CD14-positive monocyte (primary cell): Measurements from ENCODE around the gene SPAG8. TPM values are rescaled to one million over a fixed set of nuclear protein-coding genes. Genes with fewer than 3 reads are reported as not detected.

Experiments used
- DNase-seq, 3 donors: peaks; one replicate each; pipeline ENCODE4 v3.0.0-alpha.2; 2011 to 2022
- H2AFZ ChIP-seq: 2 replicates; pipeline ENCODE4 v1.6.0; 2012; ENCODE audit warnings: mild to moderate bottlenecking, low read depth, low read length, inconsistent platforms; ENCODE audit not compliant: insufficient read depth, poor library complexity, severe bottlenecking
- H3K27ac ChIP-seq, 2 donors: 1 replicate in 1 of 2; 2 replicates in 1 of 2; pipeline ENCODE4 v1.5.1; 2012 to 2013; ENCODE audit warnings: low read length in 2 of 2, control low read depth in 1 of 2, inconsistent platforms in 1 of 2, low read depth in 1 of 2, mild to moderate bottlenecking in 1 of 2
- H3K27me3 ChIP-seq, 2 donors: one replicate each; pipeline versions ENCODE4 v1.6.0 to v1.6.1; 2011 to 2013; ENCODE audit warnings: low read length in 2 of 2; ENCODE audit not compliant: control insufficient read depth in 2 of 2, insufficient read depth in 2 of 2
- H3K36me3 ChIP-seq, 2 donors: replicated peaks in 1 of 2; 1 replicate in 1 of 2; 2 replicates in 1 of 2; pipeline versions ENCODE4 v1.5.1 to v1.6.1; 2012 to 2013; ENCODE audit warnings: low read length in 2 of 2, control low read depth in 1 of 2, inconsistent platforms in 1 of 2, mild to moderate bottlenecking in 1 of 2; ENCODE audit not compliant: insufficient read depth in 2 of 2, control insufficient read depth in 1 of 2
- H3K4me1 ChIP-seq, 2 donors: 1 replicate in 1 of 2; 2 replicates in 1 of 2; pipeline versions ENCODE4 v1.5.1 to v1.6.1; 2012 to 2013; ENCODE audit warnings: low read length in 2 of 2, control low read depth in 1 of 2, inconsistent platforms in 1 of 2, mild to moderate bottlenecking in 1 of 2, moderate library complexity in 1 of 2; ENCODE audit not compliant: insufficient read depth in 2 of 2, control insufficient read depth in 1 of 2
- H3K4me2 ChIP-seq: replicated peaks from 2 replicates; pipeline ENCODE3; 2012; ENCODE audit warnings: low read length, moderate library complexity, mild to moderate bottlenecking; ENCODE audit not compliant: poor library complexity, severe bottlenecking; ENCODE audit errors: extremely low read depth
- H3K4me3 ChIP-seq, 3 experiments: fragments of 200-600 bp in 1 of 3; sonication (generic) in 1 of 3; replicated peaks in 1 of 3; 1 replicate in 2 of 3; 2 replicates in 1 of 3; pipeline ENCODE4 v1.5.1; 2011 to 2013; ENCODE audit warnings: low read length in 3 of 3, mild to moderate bottlenecking in 3 of 3, control low read depth in 2 of 3, low read depth in 2 of 3, inconsistent platforms in 1 of 3, moderate library complexity in 1 of 3
- H3K79me2 ChIP-seq: 2 replicates; pipeline ENCODE4 v1.6.0; 2012; ENCODE audit warnings: mild to moderate bottlenecking, control low read depth, inconsistent platforms, low read length, moderate library complexity; ENCODE audit not compliant: insufficient read depth
- H3K9ac ChIP-seq: 2 replicates; pipeline ENCODE4 v1.6.0; 2017; ENCODE audit warnings: low read length, mild to moderate bottlenecking; ENCODE audit not compliant: insufficient read depth, poor library complexity, severe bottlenecking
- H3K9me3 ChIP-seq, 2 donors: replicated peaks in 1 of 2; 1 replicate in 1 of 2; 2 replicates in 1 of 2; pipeline versions ENCODE4 v1.5.1 to v1.6.1; 2012 to 2013; ENCODE audit warnings: low read length in 2 of 2, control low read depth in 1 of 2; ENCODE audit not compliant: control insufficient read depth in 1 of 2, insufficient read depth in 1 of 2
- H4K20me1 ChIP-seq: 2 replicates; pipeline ENCODE4 v1.6.0; 2012; ENCODE audit warnings: mild to moderate bottlenecking, low read length, control low read depth, moderate library complexity; ENCODE audit not compliant: insufficient read depth
- H3K27ac Mint-ChIP-seq, 7 donors: one replicate each; pipeline ENCODE4 v1.8.0; 2020; ENCODE audit warnings: mild to moderate bottlenecking in 7 of 7, mixed read lengths in 7 of 7, moderate library complexity in 6 of 7, inconsistent platforms in 2 of 7
- H3K27me3 Mint-ChIP-seq, 3 donors: one replicate each; pipeline ENCODE4 v1.8.0; 2021 to 2022; ENCODE audit warnings: low read depth in 3 of 3, mild to moderate bottlenecking in 3 of 3, mixed read lengths in 3 of 3, moderate library complexity in 3 of 3, inconsistent platforms in 1 of 3
- H3K36me3 Mint-ChIP-seq, 2 donors: one replicate each; pipeline ENCODE4 v1.8.0; 2020; ENCODE audit warnings: mixed read lengths in 2 of 2, inconsistent platforms in 1 of 2, mild to moderate bottlenecking in 1 of 2
- H3K4me1 Mint-ChIP-seq: one replicate; pipeline ENCODE4 v1.8.0; 2020; ENCODE audit warnings: mild to moderate bottlenecking, mixed read lengths
- H3K4me3 Mint-ChIP-seq, 2 donors: one replicate each; pipeline ENCODE4 v1.8.0; 2020; ENCODE audit warnings: mild to moderate bottlenecking in 2 of 2, mixed read lengths in 2 of 2, moderate library complexity in 1 of 2
- H3K9me3 Mint-ChIP-seq, 7 donors: one replicate each; pipeline ENCODE4 v1.8.0; 2020 to 2022; ENCODE audit warnings: mixed read lengths in 7 of 7, mild to moderate bottlenecking in 6 of 7, moderate library complexity in 6 of 7, inconsistent platforms in 2 of 7
- CTCF ChIP-seq: fragments of 200-600 bp; IDR thresholded peaks from one replicate; pipeline ENCODE4 v1.8.0; 2022; ENCODE audit warnings: antibody characterized with exemption, mild to moderate bottlenecking
- WGBS: methylation state at CpG from one replicate; pipeline ENCODE4 v1.1.5; 2013; ENCODE audit warnings: missing lambda C conversion rate; ENCODE audit not compliant: insufficient coverage; 5-methylcytosine and 5-hydroxymethylcytosine counted together
- intact Hi-C, 2 donors: fragments of 100-400 bp; cut with micrococcal nuclease; formaldehyde crosslinking; loops; one replicate each; pipeline versions ENCODE4 v1.15.0 to v1.15.1; 2023
- polyA minus RNA-seq: library from RNA; depleted of rRNA, polyadenylated mRNA; stranded (reverse); fragments of >200 nt; gene quantifications from 2 replicates; pipeline ENCODE4 v1.2.3, GENCODE V29; 2012
- polyA plus RNA-seq, 3 donors: library from polyadenylated mRNA; depleted of rRNA in 1 of 3; unstranded in 2 of 3; stranded (reverse) in 1 of 3; fragments of 300-500 nt in 2 of 3; fragments of >200 nt in 1 of 3; fragmentation: Illumina TruSeq in 2 of 3; gene quantifications; 1 replicate in 2 of 3; 2 replicates in 1 of 3; pipeline ENCODE4 v1.2.3, GENCODE V29; 2012 to 2021
- total RNA-seq, 12 experiments: library from RNA in 1 of 12; stranded (reverse) in 1 of 12; fragments of 120-200 nt in 1 of 12; gene quantifications; one replicate each; pipeline ENCODE4 v1.2.4 and lab custom pipeline; 2013 to 2026; ENCODE audit warnings: mixed read lengths in 6 of 12, inconsistent platforms in 1 of 12

SPAG8 gene
- 2.3 TPM for total RNA-seq (2013)
- 1 to 10 TPM in 1 of 3 donors, under 1 TPM in 2; 0.52 to 2.9 (median 0.68) TPM for polyA plus RNA-seq
- polyA minus RNA-seq: 0.56 and 0.69 TPM in 2 replicates
- 0.12 to 1.8 (median 0.64) reads per million in 11 experiments for total RNA-seq (lab: John Stamatoyannopoulos, UW)

DNA sequence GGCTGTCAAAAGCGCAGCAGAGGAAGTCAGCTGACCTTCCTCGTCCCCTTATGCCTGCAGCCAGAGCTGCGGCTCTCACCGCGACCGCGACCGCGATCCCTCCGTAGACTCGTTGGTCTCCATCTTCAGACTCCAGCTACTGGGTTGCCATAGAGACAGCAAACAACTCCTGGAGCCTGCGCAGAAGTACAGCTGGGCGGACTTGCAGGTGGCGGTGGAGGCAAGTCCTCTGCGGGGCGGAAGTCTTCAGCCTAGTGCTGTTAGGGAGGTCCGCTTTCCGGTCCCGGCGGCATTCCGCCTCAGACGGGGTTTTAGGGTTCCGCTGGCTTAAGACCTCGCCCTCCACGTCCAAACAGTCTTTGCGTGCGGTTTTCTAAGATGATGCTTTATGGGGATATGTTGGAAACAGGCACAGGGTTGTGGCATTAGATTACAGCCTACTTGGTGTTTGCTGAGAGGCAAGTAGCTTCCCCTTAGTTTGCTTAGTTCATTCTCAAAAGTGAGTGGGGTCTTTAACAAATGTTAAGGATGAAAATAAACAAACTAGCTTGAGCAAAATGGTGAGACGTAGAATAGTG lies at the start of gene SPAG8:
Gene SPAG8, minus strand, starts transcription at position 238 of the 578 bp plus-strand sequence. Its CDS starts 115 bp downstream, at position 123.
- no peak for TF ChIP-seq CTCF
- 3% methylated on average over 27 of the region's 28 CpGs for WGBS
- Histone ChIP-seq H3K4me2 (peak within 1 kb of the TSS; percentile 96), H3K27ac (peak within 1 kb of the TSS; percentile 6 to 71), H3K27me3 (no peaks in the 10 kb centered on the region), H3K79me2 (peaks cover 4% of the 10 kb centered on the region), H3K4me3 (peak within 1 kb of the TSS; percentile 45 to 85 (median 59)), H3K36me3 (no peaks in the 10 kb centered on the region), H3K9me3 (no peaks in the 10 kb centered on the region), H4K20me1 (no peaks in the 10 kb centered on the region), H3K4me1 (peaks cover 35 to 44% of the 10 kb centered on the region in 2 donors), H2AFZ (peak within 1 kb of the TSS; percentile 95), H3K9ac (no peak within 1 kb of the TSS)
- Mint-ChIP-seq H3K9me3 (no peaks in the 10 kb centered on the region), H3K27ac (peak within 1 kb of the TSS; percentile 81 to 90 (median 89)), H3K4me1 (peaks cover 32% of the 10 kb centered on the region), H3K4me3 (peak within 1 kb of the TSS; percentile 88 to 96), H3K36me3 (peaks cover 2 to 4% of the 10 kb centered on the region in 2 donors), H3K27me3 (peaks cover 0 to 4% (median 1%) of the 10 kb centered on the region in 3 donors)
- DNase-seq: peak; percentile 91 to 92 (median 91)
- intact Hi-C loops: loop anchor here (5.0 to 10.0 kb wide), 2 partner anchors 165 to 207 kb away; partner anchors contain the start of gene TESK1 (in 1 of the 2)

GRCh38 chr9:35861161-35861897 lies 49.3 kb upstream of the SPAG8 start:
- H3K36me3 Mint-ChIP-seq: peaks cover 0 to 2% of the 10 kb centered on the region in 2 donors
- DNase-seq: peak in 1 of 3 donors; percentile 1

More at GRCh38 chr9:35861161-35861897, 49.3 kb upstream of the SPAG8 start:
- 65% methylated on average over 10 of the region's 12 CpGs for WGBS
- Histone ChIP-seq H3K4me3 (no peak overlapping the region), H3K27ac (no peak overlapping the region), H3K4me1 (peaks cover 4 to 19% of the 10 kb centered on the region in 2 donors), H3K79me2 (no peaks in the 10 kb centered on the region), H4K20me1 (no peaks in the 10 kb centered on the region), H2AFZ (no peak overlapping the region), H3K9ac (no peak overlapping the region), H3K36me3 (no peaks in the 10 kb centered on the region), H3K27me3 (peaks cover 5 to 40% of the 10 kb centered on the region in 2 donors), H3K9me3 (no peaks in the 10 kb centered on the region), H3K4me2 (no peak overlapping the region)
- intact Hi-C loops: no loop called here
- Mint-ChIP-seq H3K4me1 (peaks cover 26% of the 10 kb centered on the region), H3K9me3 (peaks cover 0 to 2% (median 0%) of the 10 kb centered on the region in 7 donors), H3K27me3 (peaks cover 27 to 50% (median 41%) of the 10 kb centered on the region in 3 donors), H3K27ac (no peak overlapping the region), H3K4me3 (no peak overlapping the region)
- no peak for TF ChIP-seq CTCF
